Calu3 (cell line): ENCODE results near the gene SFMBT2. TPM values are rescaled to one million over a fixed set of nuclear protein-coding genes. Genes with fewer than 3 reads are reported as not detected.

Experiments
- BruUV-seq: library from RNA; stranded (reverse); fragments of 400-500 nt; replicated peaks from 2 replicates; lab custom pipeline; 2021; lab: Mats Ljungman, UMichigan
- CTCF ChIA-PET: fragments of 300-600 bp; sonication (Branson Sonifier 250); formaldehyde crosslinking; loops from one replicate; lab custom pipeline; 2022; ENCODE audit warnings: antibody characterized with exemption; lab: Charles Lee
- DNase-seq: peaks from one replicate; pipeline ENCODE4 v3.0.0; 2022
- H3K27ac Mint-ChIP-seq: one replicate; pipeline ENCODE4 v1.8.0; 2022; ENCODE audit warnings: mixed read lengths; ENCODE audit not compliant: unreplicated experiment
- H3K27me3 Mint-ChIP-seq: one replicate; pipeline ENCODE4 v1.8.0; 2022; ENCODE audit warnings: mixed read lengths; ENCODE audit not compliant: unreplicated experiment
- H3K36me3 Mint-ChIP-seq: one replicate; pipeline ENCODE4 v1.8.0; 2022; ENCODE audit warnings: mild to moderate bottlenecking, moderate library complexity, mixed read lengths; ENCODE audit not compliant: insufficient read depth, unreplicated experiment
- H3K4me1 Mint-ChIP-seq: one replicate; pipeline ENCODE4 v1.8.0; 2022; ENCODE audit warnings: mild to moderate bottlenecking, low read depth, mixed read lengths; ENCODE audit not compliant: unreplicated experiment
- H3K4me3 Mint-ChIP-seq: one replicate; pipeline ENCODE4 v1.8.0; 2022; ENCODE audit warnings: mild to moderate bottlenecking, low read depth, moderate library complexity, mixed read lengths; ENCODE audit not compliant: unreplicated experiment
- H3K9me3 Mint-ChIP-seq: one replicate; pipeline ENCODE4 v1.8.0; 2022; ENCODE audit warnings: low read depth, mixed read lengths; ENCODE audit not compliant: unreplicated experiment
- intact Hi-C: fragments of 100-400 bp; cut with micrococcal nuclease; formaldehyde crosslinking; loops from one replicate; pipeline ENCODE4 v1.10.0; 2022; ENCODE audit not compliant: unreplicated experiment
- total RNA-seq: library from RNA; stranded (reverse); gene quantifications from 2 replicates; pipeline ENCODE4 v1.2.3, GENCODE V29; 2022
- TF ChIP-seq, protein P1 (sequence below): fragments of 200-600 bp; IDR thresholded peaks from one replicate; pipeline ENCODE4 v1.8.0; 2022; ENCODE audit warnings: antibody characterized with exemption; ENCODE audit not compliant: unreplicated experiment

Gene SFMBT2
- total RNA-seq, 1 experiment from 2014 or later = 0.64 TPM

DNA sequence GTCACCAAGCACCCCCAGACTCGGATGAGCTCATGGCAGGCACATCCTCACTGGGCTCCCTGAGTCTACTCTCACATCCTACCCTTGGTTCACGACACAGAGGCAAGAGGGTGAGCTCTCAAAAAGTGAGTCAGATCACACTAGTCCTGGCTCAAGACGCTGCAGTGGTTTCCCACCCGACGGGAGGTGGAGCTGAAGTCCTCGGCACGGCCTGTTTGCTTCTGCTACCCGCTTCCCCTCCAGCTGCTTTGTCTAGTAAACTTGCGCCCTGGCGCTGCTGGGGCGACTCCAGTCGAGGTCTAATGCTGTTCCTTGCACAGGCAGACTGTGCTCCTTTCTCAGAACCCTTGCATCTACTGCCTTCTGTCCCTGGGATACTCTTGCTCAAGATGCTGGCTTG is 13.5 kb upstream of the SFMBT2 start:
- CTCF ChIA-PET = interaction anchor here (0.6 kb wide), 1 partner anchor 570 kb away, joined by 3 read pairs; no protein-coding TSS in a partner anchor
- H3K4me3 Mint-ChIP-seq = no peak overlapping the region
- no peaks in the 10 kb centered on the region for H3K36me3 Mint-ChIP-seq
- no peaks in the 10 kb centered on the region for H3K4me1 Mint-ChIP-seq
- no TSS peak for BruUV-seq
- H3K27ac Mint-ChIP-seq = no peak overlapping the region
- peaks cover 72% of the 10 kb centered on the region for H3K27me3 Mint-ChIP-seq
- no peak for DNase-seq
- TF ChIP-seq, protein P1, sequence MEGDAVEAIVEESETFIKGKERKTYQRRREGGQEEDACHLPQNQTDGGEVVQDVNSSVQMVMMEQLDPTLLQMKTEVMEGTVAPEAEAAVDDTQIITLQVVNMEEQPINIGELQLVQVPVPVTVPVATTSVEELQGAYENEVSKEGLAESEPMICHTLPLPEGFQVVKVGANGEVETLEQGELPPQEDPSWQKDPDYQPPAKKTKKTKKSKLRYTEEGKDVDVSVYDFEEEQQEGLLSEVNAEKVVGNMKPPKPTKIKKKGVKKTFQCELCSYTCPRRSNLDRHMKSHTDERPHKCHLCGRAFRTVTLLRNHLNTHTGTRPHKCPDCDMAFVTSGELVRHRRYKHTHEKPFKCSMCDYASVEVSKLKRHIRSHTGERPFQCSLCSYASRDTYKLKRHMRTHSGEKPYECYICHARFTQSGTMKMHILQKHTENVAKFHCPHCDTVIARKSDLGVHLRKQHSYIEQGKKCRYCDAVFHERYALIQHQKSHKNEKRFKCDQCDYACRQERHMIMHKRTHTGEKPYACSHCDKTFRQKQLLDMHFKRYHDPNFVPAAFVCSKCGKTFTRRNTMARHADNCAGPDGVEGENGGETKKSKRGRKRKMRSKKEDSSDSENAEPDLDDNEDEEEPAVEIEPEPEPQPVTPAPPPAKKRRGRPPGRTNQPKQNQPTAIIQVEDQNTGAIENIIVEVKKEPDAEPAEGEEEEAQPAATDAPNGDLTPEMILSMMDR = no peak
- intact Hi-C loops = no loop called here
- no peaks in the 10 kb centered on the region for H3K9me3 Mint-ChIP-seq

DNA sequence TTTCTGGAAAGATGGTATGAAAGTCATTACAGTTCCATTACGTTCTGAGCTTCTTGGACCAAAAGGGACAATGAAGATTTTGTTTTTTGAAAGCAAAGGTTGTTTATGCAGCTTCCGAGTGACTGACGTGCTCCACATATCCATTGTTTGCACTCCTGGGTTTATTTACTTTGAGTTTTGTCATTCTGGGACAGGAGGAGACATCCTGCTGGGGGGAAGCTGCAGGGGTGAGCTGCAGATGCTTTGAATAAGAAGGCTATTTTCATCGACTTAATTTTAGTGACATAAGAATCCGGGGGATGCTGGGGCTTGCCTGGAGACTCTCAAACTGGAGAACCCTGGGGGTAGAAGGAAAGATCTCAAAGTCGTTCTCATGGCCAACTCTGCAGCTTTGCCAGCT is 12.7 kb upstream of the SFMBT2 start:
- no peaks in the 10 kb centered on the region for H3K36me3 Mint-ChIP-seq

DNA sequence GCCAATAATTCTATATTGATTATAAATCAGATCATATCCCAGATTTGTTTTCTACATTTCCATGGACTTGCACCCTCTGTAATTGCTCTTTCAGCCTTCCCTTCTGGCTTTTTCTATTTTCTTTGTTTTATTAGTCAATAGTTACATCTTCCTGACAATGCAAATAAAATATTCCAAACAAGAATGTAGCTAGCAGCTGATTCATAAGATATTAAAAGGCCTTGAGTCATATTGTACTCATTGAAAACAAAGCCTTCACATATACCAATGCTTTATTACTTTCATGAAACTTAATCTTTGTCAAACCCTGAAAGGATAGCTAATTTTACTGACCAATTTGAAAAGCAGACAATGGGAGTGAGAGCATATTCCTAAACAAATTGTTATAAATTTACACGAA is 10.7 kb upstream of the SFMBT2 start:
- intact Hi-C loops = no loop called here
- Mint-ChIP-seq H3K27ac (no peak overlapping the region), H3K36me3 (no peaks in the 10 kb centered on the region), H3K4me3 (no peak overlapping the region), H3K9me3 (no peaks in the 10 kb centered on the region), H3K4me1 (no peaks in the 10 kb centered on the region), H3K27me3 (peaks cover 93% of the 10 kb centered on the region)
- DNase-seq = no peak
- CTCF ChIA-PET = no interaction called here
- TF ChIP-seq, protein P1 = no peak
- BruUV-seq = no TSS peak

More for the DNA sequence above, 12.7 kb upstream of the SFMBT2 start:
- no peaks in the 10 kb centered on the region for H3K9me3 Mint-ChIP-seq
- TF ChIP-seq, protein P1 = no peak
- H3K27ac Mint-ChIP-seq = no peak overlapping the region
- H3K4me3 Mint-ChIP-seq = no peak overlapping the region
- CTCF ChIA-PET = no interaction called here
- H3K4me1 Mint-ChIP-seq = no peaks in the 10 kb centered on the region
- BruUV-seq = no TSS peak
- no peak for DNase-seq
- intact Hi-C loops = no loop called here
- peaks cover 80% of the 10 kb centered on the region for H3K27me3 Mint-ChIP-seq

DNA sequence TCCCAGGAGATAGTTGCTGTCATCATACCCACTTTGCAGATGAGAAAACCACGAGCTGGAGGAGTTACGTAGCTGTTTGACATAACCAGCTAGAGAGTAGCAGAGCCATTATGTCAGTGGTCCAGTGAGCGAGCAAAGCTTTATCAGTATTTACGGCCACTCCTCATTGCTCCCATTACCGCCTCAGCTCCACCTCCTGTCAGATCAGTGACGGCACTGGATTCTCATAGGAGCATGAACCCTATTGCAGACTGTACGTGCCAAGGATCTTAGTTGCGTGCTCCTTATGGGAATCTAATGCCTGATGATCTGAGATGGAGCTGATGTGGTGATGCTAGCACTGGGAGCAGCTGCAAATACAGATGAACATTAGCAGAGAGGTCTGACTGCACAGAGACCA is 9.2 kb upstream of the SFMBT2 start:
- no TSS peak for BruUV-seq

More for the DNA sequence above, 9.2 kb upstream of the SFMBT2 start:
- no peak for DNase-seq
- H3K9me3 Mint-ChIP-seq = no peaks in the 10 kb centered on the region
- H3K27ac Mint-ChIP-seq = no peak overlapping the region
- TF ChIP-seq, protein P1 = no peak
- CTCF ChIA-PET = interaction anchor here (1.5 kb wide), 1 partner anchor 299 kb away, joined by 3 read pairs; no protein-coding TSS in a partner anchor
- peaks cover 77% of the 10 kb centered on the region for H3K27me3 Mint-ChIP-seq
- intact Hi-C loops = loop anchor here (5.0 kb wide), 1 partner anchor 498 kb away; no protein-coding TSS in a partner anchor
- H3K4me3 Mint-ChIP-seq = no peak overlapping the region
- H3K36me3 Mint-ChIP-seq = no peaks in the 10 kb centered on the region
- H3K4me1 Mint-ChIP-seq = no peaks in the 10 kb centered on the region
